ENCODE results near the gene ALKBH5. TPM values are rescaled to one million over a fixed set of nuclear protein-coding genes. Genes with fewer than 3 reads are reported as not detected.

The ALKBH5 gene
- total and polyA plus RNA-seq, 2 experiments from 2014 or later, result 56.6 to 78.3 TPM

DNA sequence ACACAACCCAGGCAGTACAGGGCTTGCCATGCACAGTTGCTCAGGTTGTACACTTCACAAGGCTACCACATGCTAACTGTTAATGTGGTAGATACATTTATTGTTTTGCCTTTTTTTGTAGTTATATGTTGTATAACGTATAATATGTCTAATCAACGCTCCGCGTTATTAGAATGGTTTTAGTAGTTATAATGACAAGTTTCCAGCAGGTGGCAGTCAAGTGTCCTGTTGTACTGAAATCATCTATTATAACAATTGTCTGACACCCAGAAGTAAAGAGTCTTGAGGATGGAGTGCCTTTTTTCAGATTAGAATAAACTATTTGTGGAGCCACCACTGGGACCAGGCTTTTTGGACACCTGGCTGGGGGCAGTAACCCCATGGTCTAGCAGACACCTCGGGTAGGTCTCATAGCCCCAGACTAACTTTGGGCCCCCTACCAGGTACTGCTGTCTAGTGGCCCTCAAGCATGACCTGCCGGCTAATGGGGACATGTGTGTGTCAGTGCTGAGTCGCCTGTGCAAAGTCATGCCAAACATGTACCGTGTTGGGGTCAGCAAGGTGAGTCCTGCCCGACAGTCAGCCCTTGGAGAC, 42.3 kb upstream of the ALKBH5 start:
- no peaks in the 10 kb centered on the region for H3K79me2 ChIP-seq
- H3K27me3 ChIP-seq, result no peaks in the 10 kb centered on the region
- 45% methylated on average over 9 of the region's 9 CpGs for WGBS (ENCODE audit: low lambda C conversion rate, missing lambda C conversion rate)
- H3K36me3 ChIP-seq (replicated peaks; ENCODE audit: insufficient read depth, low read depth), result no peaks in the 10 kb centered on the region
- H3K9me2 ChIP-seq (replicated peaks; ENCODE audit: insufficient read depth), result no peaks in the 10 kb centered on the region
- TF ChIP-seq EZH2phosphoT487 (IDR thresholded peaks at IDR 0.05; ENCODE audit: low read depth, severe bottlenecking, unreplicated experiment) (no peak), CTCF (IDR thresholded peaks at IDR 0.05; ENCODE audit: poor library complexity) (peak; percentile 67)
- H2AFZ ChIP-seq, result no peak overlapping the region
- H4K20me1 ChIP-seq (ENCODE audit: insufficient read depth, poor library complexity, severe bottlenecking), result no peaks in the 10 kb centered on the region
- H3K27ac ChIP-seq, result no peak overlapping the region
- DNase-seq (ENCODE audit: low spot score), result peak; percentile 78
- no peaks in the 10 kb centered on the region for H3K9me3 ChIP-seq (ENCODE audit: low read depth)
- peaks cover 6% of the 10 kb centered on the region for H3K4me1 ChIP-seq (ENCODE audit: insufficient read depth)
- no peak overlapping the region for H3K4me2 ChIP-seq
- no peak overlapping the region for H3K4me3 ChIP-seq

- H3K79me2 ChIP-seq, result no peaks in the 10 kb centered on the region
- TF ChIP-seq EZH2phosphoT487 (IDR thresholded peaks at IDR 0.05; ENCODE audit: low read depth, severe bottlenecking, unreplicated experiment) (no peak), CTCF (IDR thresholded peaks at IDR 0.05; ENCODE audit: poor library complexity) (no peak), EZH2 (IDR thresholded peaks at IDR 0.05; ENCODE audit: borderline replicate concordance) (no peak)
- no peaks in the 10 kb centered on the region for H3K9me3 ChIP-seq (ENCODE audit: low read depth)
- no peaks in the 10 kb centered on the region for H3K36me3 ChIP-seq (replicated peaks; ENCODE audit: insufficient read depth, low read depth)
- no peak overlapping the region for H2AFZ ChIP-seq
- no peak overlapping the region for H3K4me2 ChIP-seq
- H3K4me1 ChIP-seq (ENCODE audit: insufficient read depth), result peaks cover 6% of the 10 kb centered on the region
- no peaks in the 10 kb centered on the region for H4K20me1 ChIP-seq (ENCODE audit: insufficient read depth, poor library complexity, severe bottlenecking)
- DNase-seq (ENCODE audit: low spot score), result no peak
- H3K4me3 ChIP-seq, result no peak overlapping the region
- 96% methylated on average over 3 of the region's 3 CpGs for WGBS (ENCODE audit: low lambda C conversion rate, missing lambda C conversion rate)
- no peaks in the 10 kb centered on the region for H3K27me3 ChIP-seq
- H3K9me2 ChIP-seq (replicated peaks; ENCODE audit: insufficient read depth), result no peaks in the 10 kb centered on the region
- no peak overlapping the region for H3K27ac ChIP-seq
Observed at GRCh38 chr17:18142417-18142816, 41.2 kb upstream of the ALKBH5 start.

DNA sequence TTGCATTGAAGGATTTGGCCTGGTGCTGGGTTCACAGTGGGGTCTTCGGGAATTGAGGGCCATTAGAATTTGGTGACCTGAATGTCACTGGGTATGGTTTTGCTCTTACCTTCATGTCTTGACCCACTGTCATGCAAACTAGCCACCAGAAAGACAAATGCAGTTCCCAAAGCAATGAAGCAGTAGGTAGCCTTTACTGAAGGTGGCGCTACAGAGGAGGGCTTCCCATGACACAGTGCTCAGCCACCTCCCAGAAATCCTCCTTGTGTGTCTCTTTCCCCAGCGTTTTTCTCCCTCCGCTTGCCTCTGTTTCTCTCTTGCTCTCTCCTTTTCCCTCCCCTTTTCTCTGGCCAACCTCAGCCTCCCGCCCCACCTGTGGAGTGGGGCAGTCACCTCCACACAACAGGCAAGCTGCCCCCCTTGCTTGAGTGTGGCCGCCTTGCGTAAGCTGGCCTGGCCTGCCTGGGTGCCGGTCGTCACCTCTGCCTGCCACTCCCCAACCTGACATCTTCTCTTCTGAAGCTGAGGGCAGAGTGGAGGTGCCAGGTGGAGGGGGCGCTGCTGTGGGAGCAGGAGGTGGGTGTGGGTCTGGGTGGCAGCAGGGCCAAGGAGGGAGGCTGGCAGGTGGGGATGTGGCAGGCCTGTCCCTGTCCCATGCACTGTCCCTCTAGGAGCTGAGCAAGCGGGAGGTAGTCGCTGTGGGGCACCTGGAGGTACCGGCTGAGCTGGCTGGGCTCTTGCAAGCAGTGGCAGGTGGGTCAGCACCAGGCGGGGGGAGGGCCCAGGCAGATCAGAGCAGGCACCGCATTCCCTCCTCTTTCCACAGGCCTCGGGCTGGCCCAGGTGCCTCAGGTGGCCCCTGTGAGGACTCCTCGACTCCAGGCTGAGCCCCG, 40.3 kb upstream of the ALKBH5 start:
- Histone ChIP-seq H3K4me1 (ENCODE audit: insufficient read depth) (peaks cover 6% of the 10 kb centered on the region), H3K4me3 (no peak overlapping the region), H3K9me2 (replicated peaks; ENCODE audit: insufficient read depth) (no peaks in the 10 kb centered on the region), H4K20me1 (ENCODE audit: insufficient read depth, poor library complexity, severe bottlenecking) (no peaks in the 10 kb centered on the region), H3K79me2 (no peaks in the 10 kb centered on the region), H2AFZ (no peak overlapping the region), H3K36me3 (replicated peaks; ENCODE audit: insufficient read depth, low read depth) (no peaks in the 10 kb centered on the region), H3K9me3 (ENCODE audit: low read depth) (no peaks in the 10 kb centered on the region), H3K27me3 (no peaks in the 10 kb centered on the region), H3K4me2 (no peak overlapping the region), H3K27ac (no peak overlapping the region)
- DNase-seq (ENCODE audit: low spot score), result no peak
- TF ChIP-seq EZH2 (IDR thresholded peaks at IDR 0.05; ENCODE audit: borderline replicate concordance), result no peak
- 77% methylated on average over 17 of the region's 18 CpGs for WGBS (ENCODE audit: low lambda C conversion rate, missing lambda C conversion rate)

GRCh38 chr17:18144261-18144660, 39.4 kb upstream of the ALKBH5 start:
- H2AFZ ChIP-seq, result no peak overlapping the region
- no peak overlapping the region for H3K27ac ChIP-seq
- peaks cover 6% of the 10 kb centered on the region for H3K4me1 ChIP-seq (ENCODE audit: insufficient read depth)
- no peaks in the 10 kb centered on the region for H3K36me3 ChIP-seq (replicated peaks; ENCODE audit: insufficient read depth, low read depth)
- no peaks in the 10 kb centered on the region for H3K27me3 ChIP-seq
- 89% methylated on average over 4 of the region's 4 CpGs for WGBS (ENCODE audit: low lambda C conversion rate, missing lambda C conversion rate)
- TF ChIP-seq CTCF (IDR thresholded peaks at IDR 0.05; ENCODE audit: poor library complexity) (no peak), EZH2phosphoT487 (IDR thresholded peaks at IDR 0.05; ENCODE audit: low read depth, severe bottlenecking, unreplicated experiment) (no peak), EZH2 (IDR thresholded peaks at IDR 0.05; ENCODE audit: borderline replicate concordance) (no peak)
- H3K4me2 ChIP-seq, result no peak overlapping the region
- H3K9me2 ChIP-seq (replicated peaks; ENCODE audit: insufficient read depth), result no peaks in the 10 kb centered on the region
- H3K79me2 ChIP-seq, result no peaks in the 10 kb centered on the region
- no peaks in the 10 kb centered on the region for H4K20me1 ChIP-seq (ENCODE audit: insufficient read depth, poor library complexity, severe bottlenecking)
- no peak overlapping the region for H3K4me3 ChIP-seq
- DNase-seq (ENCODE audit: low spot score), result no peak
- no peaks in the 10 kb centered on the region for H3K9me3 ChIP-seq (ENCODE audit: low read depth)
